Cerebellar cortex (tissue), 1 donor: ENCODE data around the gene MTA2.

Experiments used
- DNase-seq: peaks from one replicate; pipeline ENCODE4 v3.0.0-alpha.2; 2015; ENCODE audit warnings: low spot score

MTA2 gene

DNA sequence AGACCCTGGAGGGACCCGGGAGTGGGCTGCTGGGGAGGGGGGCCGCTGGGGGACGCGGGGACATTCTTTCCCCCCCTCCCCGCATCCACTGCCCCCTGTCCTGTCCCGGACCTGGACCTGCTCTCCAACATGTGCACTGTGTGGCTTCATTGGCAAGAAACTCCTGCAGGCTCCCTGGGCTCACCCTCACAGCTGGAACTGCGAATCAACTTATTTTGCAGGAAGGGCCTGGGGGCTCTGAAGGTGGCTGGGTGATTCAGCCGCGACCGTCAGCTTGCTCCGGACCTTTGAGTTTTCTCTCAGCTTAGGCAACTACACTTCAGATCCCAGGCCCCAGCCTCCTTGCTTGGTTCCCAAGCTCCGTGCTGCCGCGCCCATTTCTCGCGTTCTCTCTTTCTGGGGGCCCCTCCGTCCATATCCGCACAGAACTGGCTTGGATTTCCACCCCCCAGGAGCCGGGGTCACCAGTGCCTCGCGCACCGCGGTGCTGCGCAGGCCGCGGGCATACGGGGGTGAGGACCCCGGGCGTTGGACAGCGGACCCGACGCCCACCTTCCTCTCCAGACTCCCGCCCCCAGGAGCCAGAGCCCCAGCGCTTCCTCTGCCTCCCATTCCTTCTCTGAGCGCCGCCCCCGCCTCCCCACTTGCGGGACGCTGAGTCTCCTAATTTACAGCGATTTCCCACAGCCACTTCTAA lies 54.6 kb downstream of the MTA2 start:
- DNase-seq, result peak; percentile 54

- DNase-seq, result no peak
These were observed 55.3 kb downstream of the MTA2 start, which contains the start of gene AHNAK for GRCh38 chr11:62546244-62546928. Gene AHNAK, minus strand, starts transcription at chr11:62546806. Its CDS starts 10,708 bp downstream, at chr11:62536098.

GRCh38 chr11:62545437-62546243 lies 56.0 kb downstream of the MTA2 start:
- DNase-seq, result peak; percentile 77

- no peak for DNase-seq
These were observed 56.9 kb downstream of the MTA2 start for GRCh38 chr11:62544581-62545436.

DNA sequence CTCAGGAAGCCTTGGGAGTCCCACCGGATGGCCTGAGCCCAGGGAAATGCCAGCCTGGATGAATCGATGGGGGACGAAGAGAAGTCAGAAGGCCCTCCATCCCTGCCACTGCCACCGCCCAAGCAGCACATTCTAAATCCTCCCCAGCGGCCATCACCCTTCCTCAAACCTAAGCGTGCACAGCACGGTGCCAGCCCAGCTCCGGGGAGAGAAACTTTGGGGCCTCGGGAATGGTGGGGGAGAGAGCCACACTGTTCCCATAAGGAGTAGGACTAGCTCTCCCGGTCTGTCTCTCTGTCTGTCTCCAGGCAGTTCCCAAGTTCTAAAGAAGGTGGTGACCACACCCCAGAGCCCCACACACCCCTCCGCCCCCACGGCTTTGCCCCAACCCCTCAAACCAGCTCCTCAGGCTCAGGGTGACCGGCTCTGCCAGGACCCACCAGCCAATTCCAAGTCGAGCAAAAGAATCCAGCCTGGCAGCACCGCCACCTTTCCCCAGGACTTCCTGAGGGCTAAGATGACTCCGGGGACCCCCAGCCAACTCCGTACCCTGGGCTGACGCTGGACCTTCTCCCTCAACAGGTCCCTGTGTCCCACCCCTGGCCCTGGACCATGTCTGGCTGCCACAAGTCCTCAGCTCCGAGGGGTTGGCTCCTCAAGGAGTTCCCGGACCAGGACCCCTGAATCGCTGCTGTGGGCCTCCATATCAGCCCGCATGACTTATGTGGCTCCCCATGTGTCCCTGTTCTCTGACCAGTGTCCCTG lies 57.8 kb downstream of the MTA2 start:
- no peak for DNase-seq
